ENCODE results near the gene ATXN2.

The ATXN2 gene

DNA sequence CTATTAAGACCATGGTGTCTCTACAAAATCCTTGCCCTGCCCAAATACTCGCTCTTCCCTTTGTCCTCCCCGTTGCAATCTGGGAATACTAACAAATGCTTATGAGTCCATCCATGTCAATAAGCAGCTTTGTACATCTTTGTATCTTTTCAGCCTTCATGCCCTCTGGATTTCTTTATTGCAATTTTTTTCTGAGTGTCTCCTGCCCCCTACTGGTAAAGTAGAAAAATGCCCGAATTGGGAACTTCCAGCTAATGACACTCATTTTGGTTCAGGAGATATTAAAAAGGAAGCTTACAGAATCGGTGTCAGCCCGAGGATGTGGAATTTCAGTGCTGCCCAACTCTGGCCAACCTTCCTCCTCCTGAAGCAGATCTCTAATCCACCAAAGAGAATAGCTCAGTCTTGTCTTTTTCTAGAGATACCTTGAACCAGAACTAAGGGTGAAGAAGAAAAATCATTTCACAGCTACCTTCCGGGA lies 147.4 kb downstream of the ATXN2 start:
- DNase-seq, result peak in 3 of 56 donors; percentile 22 to 37 (median 36)

DNA sequence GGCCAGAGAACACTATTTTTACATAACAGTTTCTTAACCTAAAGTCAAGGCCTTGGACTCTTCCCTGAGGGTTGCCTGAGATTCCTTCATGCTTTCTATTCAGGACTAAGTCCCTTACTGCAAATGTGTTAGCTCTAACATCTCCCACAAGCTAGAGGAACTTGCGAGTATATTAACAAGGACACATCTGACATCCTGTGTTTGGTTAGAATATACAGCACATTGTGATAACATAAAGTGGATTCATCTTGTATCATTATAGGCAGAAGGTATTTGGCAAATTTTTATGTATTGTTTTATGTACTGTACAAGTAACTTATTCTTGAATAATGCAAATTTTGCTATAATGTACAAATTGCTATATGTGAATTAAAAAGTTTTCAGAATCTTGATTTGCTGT lies 147.9 kb downstream of the ATXN2 start:
- DNase-seq, result no peak

DNA sequence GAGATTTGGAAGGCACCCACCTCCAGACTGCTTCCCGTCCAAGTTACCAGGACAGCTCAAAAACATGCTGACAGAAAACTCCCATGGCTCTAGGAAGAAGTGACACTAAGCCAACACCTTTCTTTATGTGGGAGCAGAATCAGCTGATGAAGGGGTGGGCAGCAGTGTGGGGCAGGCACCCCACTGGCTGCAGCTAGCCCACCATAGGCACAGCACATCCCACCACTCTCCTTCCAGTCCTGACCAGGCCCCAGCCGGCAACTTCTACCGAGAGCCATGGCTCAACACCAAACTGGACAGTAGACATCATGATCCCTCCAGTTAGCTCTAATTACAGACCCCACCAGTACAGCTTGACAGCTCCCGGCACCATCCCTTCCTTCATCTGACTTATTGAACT lies 148.4 kb downstream of the ATXN2 start:
- DNase-seq, result no peak

DNA sequence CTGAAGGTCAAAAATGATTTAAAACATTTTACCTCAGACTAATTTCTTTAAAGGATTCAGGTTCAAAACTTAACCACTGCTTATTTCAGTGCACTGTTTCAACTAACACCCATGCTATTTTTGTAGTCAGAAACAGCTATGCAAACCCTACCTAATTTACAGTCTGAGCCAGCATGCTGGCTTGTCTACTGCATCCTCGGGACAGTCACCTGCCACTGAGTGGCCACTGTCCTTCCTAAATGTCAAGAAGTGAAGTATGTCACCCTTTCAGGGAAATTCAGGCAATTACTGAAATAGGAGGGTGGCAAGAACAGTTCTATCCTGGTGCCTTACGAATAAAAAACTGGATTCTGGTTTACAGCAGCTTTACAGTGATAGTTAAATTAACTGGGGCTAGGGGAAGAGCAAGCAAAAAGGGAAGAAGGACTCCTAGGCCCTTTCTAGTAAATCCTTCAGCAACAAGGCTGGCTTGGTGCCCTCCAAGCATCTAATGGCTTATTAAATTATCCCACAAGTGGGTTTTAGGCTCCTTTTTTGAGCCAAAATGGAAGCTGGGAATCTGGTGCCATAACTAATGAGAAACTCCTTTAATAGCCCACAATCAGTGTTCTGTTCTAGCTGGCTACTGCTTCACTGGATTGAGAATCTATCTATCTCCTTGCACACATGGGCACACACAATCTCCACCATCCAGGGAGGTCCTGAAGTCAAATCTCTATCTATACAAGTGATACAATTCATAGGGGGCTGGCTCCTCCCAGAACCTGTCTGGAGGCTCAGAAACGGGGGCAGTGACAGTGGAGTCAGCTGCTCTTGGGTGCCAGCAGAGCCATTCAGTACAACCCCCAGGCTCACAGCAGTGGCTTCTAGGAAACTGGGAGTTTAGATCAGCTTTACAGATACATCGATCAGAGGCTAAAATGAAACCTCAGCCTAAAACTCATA lies 150.0 kb downstream of the ATXN2 start:
- no peak for DNase-seq

DNA sequence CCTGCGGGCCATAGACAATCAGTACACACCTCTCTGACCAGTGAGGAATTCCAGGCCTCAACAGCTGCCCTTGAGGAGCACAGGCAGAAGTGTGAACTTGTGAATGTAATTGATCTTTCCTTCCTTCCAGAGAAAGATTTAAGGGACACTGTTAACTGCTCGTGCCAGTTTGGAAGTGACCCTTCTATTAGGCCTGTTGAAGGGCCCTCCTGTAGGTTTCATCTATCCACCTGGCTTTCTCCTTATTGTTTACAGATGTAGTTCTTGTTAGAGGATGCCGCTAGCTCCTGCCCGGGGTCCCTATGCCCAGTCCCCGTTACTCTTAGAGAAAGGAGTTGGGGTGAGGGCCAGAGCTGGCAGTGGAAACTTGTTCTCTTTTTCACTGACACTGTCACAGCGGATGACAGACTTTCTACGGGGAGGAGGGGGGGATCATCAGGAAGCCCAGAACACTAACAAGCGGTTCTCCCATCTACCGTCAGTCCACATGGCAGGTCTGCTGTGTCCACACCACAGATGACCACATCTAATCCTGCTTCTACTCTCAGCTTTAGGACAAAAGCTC lies 150.8 kb downstream of the ATXN2 start:
- DNase-seq, result no peak

DNA sequence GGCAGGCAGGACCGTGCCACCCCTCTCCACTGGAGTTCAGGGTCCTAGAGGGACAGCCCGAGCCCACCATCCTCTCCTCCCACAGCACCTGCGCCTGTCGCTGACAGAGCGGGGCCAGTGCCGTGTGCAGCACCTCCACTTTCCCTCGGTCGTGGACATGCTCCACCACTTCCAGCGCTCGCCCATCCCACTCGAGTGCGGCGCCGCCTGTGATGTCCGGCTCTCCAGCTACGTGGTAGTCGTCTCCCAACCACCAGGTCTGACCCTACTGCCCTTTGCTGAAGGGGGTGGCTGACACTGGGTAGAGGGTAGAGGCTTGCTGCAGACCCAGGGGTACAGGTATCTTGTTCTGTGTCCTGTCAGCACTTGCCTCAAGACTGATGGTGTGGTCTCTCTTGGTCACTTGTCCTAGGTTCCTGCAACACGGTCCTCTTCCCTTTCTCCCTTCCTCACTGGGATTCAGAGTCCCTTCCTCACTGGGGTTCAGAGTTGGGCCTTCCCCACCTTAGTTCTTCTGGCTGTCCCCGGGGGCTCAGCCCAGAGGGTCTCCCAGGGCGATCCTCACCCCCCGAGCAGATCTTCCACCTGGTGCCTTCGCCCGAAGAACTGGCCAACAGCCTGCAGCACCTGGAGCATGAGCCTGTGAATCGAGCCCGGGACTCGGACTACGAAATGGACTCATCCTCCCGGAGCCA lies 151.4 kb downstream of the ATXN2 start:
- no peak for DNase-seq

DNA sequence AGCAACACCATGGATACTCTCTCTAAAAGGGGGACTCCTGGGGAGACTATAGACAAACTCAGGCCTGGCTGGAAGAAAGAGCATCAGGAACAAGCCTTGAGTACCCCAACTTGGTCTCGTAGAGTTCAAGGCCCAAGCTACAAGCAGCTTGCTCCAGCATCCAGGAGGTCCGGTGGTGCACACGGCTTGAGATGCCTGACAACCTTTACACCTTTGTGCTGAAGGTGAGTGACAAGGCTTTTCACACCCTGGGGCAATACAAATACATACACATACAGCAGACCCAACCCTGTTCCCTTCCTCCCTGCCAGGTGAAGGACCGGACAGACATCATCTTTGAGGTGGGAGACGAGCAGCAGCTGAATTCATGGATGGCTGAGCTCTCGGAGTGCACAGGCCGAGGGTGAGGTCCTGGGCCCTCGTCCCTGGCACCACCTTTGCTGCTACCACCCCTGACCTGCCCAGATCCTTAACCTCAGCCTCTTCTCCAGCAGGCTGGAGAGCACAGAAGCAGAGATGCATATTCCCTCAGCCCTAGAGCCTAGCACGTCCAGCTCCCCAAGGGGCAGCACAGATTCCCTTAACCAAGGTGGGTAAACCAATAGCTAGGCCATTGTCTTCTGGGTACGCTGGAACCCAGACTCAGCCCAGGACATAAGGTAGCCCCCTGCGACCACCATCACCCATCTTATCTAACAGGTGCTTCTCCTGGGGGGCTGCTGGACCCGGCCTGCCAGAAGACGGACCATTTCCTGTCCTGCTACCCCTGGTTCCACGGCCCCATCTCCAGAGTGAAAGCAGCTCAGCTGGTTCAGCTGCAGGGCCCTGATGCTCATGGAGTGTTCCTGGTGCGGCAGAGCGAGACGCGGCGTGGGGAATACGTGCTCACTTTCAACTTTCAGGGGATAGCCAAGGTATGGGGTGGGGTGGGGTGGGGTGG lies 152.2 kb downstream of the ATXN2 start:
- DNase-seq, result no peak

DNA sequence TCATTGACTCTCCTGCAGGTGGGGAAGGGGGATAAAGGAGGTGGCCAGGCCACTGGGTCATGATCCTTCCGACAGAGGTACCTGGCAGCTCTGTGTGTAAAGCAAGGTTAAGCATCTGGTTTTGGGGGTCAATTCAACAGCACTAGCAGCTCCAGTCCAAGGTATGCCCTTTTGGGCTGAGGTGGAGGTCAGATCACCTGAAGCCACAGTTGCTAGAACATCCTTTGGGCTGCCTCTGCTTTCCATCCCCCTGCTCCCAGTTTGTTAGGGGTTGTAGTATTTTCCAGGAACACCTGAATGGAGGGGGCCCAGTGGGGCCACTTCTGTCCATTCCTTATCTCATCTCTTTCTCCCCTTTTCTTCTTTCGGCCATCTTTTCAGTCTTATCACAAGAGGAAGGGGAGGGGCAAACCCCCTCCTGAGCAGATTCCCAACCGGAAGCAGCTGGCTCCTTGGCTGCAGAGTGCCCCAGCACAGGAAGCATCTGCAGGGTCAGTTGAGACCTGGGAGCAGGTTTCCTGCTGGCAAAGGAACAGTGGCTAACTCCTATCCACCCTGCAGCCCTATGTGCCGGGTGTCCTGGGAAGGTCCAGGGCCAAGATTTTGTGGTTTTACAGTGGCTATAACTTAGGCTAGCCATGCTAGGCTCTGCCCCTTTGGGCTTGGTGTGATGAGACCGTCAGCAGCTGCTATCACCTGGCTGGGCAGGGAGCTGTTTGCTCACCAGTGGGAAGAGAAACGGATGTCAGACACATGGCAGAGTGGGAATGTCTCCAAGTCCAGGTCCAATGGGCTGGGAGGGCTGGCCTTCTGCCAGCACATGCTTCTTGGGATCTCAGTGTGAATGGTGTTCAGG lies 153.2 kb downstream of the ATXN2 start:
- DNase-seq, result no peak

DNA sequence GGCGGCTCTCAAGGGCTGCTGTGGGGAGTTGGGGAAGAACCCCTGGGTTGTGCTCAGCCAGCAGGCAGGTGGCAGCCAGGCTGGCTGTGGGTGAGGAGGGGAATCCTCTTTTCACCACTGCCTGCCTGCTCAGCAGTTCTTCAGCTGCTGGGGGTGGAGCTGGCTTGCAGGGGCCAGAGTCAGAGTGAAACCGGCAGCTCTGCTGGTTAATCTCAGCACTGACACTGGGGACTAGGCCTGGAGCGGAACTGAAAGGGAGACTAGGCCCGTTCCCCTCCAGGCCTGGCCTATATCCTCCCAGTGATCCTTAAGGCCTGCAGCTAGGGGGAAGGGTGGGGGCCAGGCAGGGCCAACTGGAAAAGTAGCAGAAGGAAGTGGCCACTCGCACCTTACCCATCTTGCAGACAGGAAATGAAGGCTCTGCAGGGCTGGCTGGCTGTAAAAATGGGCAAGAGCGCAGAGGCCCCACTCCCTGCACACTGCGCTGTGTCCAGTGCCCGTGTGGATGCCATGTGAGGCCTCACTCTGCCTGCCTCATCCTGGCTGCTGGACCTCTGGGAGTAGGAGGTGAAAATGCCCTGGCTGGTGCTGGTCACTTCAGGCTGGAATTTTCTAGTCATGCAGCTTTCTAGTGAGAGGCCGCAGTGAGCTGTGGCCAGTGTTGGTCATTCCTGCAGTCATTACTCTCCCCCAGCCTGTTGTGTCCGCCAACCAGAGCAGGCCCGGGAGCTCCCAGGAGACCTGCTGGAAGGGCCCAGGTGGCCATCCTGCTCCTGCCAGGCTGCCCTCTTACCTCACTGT lies 154.0 kb downstream of the ATXN2 start:
- DNase-seq, result peak in 26 of 56 donors; percentile 14 to 67 (median 31)

DNA sequence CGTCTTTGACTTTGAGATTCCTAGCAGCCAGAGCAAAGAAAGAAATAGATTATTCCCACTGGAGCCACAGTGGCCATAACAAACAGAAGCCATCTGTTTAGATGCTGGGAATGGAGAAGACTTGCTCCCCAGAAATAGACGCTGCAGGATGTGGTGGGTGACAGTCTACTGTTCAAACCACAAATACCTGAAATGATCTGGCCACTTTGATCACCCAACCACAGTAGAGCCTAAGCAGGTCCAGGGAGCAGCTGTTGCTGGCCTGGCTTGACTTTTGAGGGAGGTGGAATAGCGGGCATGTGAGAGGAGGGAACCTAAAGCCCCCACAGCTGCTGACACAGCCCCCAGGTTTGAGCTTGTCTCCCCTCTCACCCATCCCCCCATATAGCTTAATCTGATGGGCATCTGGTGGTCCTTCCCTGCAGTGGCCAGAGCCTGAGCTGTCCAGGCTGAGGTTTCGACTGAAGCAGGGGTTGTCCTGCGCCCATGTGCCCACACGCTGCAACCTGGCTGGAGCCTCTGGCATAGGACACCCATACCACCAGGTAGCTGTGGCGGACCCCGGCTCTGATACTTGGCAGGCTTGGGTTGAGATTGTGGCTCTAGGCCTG lies 154.7 kb downstream of the ATXN2 start:
- DNase-seq, result no peak

DNA sequence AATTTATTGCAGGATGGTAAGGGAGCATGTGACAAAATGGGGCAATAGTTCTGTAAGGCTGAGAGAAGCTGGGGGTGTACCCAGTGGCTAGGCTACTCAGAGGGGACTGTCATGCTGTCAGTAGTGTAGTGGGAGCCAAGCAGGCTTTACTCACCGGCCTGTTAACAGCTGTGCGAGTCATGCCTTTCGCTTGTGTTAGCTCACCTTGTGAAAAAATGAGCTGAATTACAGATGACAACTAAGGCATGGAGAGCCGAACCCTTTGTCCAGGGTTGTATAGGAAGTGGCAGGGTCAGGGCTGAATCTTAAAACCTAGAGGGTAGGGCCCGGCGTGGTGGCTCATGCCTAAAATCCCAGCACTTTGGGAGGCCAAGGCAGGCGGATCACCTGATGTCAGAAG lies 155.5 kb downstream of the ATXN2 start:
- no peak for DNase-seq

DNA sequence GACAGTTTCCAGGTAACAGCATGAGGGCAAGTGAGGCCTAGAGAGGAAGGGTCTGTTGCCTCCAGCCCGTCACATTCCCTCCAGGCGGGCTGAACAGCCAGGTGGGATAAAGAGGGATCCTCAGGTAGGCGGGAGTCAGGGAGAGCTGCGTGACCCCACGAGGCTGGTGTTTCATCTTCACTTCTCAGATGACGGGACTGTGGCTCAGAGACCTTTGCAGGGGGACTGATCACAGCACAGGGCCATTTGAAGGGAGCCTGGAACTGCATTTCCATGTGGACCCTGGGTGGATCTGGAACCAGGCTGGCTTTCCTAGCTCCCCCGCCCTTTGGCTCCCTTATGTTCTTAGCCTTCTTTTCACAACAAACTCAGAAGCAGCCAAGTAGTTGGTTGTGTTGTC lies 156.0 kb downstream of the ATXN2 start:
- no peak for DNase-seq

DNA sequence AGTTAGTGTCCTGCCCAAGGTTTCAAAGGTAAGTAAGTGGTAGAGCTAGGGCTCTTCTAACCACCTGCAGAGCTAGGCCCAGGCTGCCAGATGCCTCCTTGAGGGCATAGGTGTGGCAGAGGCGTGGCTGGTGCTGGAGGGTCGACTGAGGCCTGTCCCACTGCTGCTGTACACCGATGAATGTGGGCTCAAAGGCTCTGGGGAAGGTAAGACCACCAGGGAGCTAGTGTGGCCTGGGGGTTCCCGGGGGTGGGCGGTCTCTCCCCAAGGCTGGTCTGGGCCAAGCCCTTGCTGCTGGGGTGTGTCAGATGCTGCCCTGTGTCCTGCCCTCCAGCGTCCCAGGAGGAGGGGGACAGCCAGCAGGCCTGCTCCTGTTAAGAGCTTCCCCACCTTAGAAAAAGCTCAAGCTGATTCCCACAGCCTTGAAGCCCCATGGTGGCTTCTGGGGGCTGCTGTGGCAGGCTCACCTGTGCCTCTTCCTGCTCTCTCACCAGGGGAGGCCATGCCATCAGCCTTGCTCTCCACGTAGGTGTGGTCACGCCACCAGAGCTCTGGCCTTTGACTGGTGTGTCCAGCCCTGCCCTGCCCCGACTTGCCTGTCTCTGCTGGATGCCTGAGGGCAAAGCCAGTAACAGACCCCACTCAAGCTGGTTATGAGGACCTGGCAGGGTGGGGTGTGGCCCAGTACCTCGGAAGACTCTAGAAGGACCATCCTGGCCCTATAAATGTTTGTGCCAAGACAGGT lies 156.6 kb downstream of the ATXN2 start:
- DNase-seq, result no peak

DNA sequence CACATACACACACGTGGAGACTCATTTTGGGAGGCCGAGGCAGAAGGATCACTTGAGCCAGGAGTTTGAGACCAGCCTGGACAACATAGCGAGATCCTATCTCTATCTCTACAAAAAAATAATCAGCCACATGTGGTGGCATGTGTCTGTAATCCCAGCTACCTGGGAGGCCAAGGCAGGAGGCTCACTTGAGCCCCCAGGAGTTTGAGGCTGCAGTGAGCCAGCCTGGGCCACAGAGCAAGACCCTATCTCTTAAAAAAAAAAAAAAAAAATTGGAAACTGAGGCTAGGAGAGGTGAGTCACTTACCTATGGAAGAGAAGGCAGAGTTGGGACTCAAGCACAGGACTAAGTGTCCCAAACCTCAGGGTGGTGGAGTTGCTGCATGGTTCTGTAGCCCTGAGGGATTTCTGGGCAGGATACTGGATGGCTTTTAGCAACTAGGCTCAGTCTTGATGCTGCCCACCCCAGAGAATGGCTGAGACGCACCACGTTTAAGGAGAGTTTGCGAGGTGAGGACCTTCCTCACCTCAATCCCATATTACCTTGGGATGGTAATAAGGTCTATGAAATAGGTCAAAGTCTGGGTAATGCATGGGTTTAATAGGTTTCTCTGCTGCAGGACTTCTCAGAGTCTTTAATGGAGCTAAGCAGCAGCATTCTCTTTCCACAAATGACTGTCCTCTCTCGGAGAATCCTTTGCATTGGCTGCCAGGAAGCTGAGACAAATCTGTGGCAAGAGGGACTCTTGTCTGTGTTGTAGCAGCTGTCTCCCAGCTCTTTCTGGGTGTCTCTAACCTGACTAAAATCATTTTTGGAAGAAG lies 157.8 kb downstream of the ATXN2 start:
- no peak for DNase-seq

DNA sequence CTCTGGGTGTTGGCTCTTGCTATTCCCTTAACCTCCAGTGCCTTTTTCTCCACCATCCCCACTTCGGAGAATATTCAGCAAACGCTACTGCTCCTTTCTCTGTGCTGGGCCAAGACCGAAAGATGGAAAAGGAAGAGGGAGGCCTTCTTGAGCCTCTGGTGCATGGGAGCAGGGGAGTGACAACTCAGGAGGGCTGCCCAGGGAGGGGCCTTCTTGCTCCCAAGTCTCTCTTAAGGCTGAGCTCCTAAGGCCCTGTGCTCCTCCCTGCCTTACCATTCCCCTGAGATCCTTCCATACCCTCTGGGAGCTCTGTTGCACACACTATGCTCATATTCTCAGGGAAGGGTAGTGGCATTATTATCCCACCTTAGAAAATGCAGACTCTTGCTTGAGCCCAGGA lies 158.5 kb downstream of the ATXN2 start:
- no peak for DNase-seq

DNA sequence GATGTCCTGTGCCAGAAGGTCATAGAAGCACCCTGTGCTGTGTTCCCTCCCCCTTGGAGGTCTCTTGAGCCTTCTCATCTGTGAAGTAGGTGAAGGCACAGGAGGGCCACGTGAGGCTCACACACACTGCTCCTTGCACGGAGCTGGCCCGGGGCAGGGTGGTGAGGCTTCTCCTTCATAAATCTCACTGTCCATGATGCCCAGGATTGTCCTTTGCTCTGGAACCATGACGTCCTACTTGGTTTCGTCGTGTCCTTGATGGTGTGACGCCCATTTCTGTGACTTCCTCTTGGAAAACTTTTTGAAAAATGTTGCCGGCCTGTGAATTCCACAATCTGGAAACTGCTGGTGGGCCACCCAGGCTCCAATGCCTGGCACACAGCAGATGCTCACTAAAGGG lies 159.0 kb downstream of the ATXN2 start:
- DNase-seq, result no peak

DNA sequence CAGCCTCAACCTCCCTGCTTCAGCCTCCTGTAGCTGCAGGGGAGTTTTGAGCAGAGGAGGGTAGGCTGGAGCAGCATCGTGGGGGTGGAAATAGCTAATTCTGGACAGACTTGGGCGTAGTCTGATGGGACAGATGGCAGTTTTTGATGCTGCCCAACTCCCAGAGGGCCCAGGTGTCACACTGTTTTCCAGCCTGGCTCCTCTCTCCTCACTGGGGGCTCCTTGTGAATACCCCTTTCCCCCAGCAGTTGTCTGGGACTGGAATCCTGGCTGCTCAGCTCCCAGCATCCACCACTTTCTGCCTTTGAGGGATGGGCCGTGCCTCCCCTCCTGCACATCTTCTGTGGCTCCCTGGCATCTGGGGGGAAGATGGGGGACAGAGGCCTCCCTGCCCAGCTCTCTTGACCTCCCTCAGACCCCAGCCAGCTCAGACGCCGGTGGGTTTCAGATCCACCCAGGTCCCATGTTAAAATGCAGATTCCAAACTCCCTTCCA lies 159.4 kb downstream of the ATXN2 start:
- no peak for DNase-seq
